K562 (cell line): ENCODE measurements around the gene SEC23A. TPM values are rescaled to one million over a fixed set of nuclear protein-coding genes. Genes with fewer than 3 reads are reported as not detected.

ENCODE experiments used
- ADNP ChIP-seq: fragments of 200-800 bp; sonication (Bioruptor generic); IDR thresholded peaks from 2 replicates; pipeline ENCODE4 v1.6.1; 2016; ENCODE audit warnings: missing genetic modification characterization, missing compliant biosample characterization
- ARID4B ChIP-seq: sonication (generic); formaldehyde crosslinking; IDR thresholded peaks from 2 replicates; pipeline ENCODE4 v1.8.0; 2022; ENCODE audit warnings: mild to moderate bottlenecking, missing genetic modification reagents
- BRD4 ChIP-seq: fragments of 200-600 bp; sonication (generic); IDR thresholded peaks from 2 replicates; pipeline ENCODE4 v1.6.1; 2017; ENCODE audit warnings: inconsistent platforms
- CREM ChIP-seq: IDR thresholded peaks from 2 replicates; pipeline ENCODE4 v1.6.1; 2014; ENCODE audit warnings: antibody characterized with exemption, low read depth
- E2F5 ChIP-seq: sonication (generic); formaldehyde crosslinking; IDR thresholded peaks from 2 replicates; pipeline ENCODE4 v1.8.0; 2022; ENCODE audit warnings: mild to moderate bottlenecking, missing genetic modification reagents
- FOXK2 ChIP-seq, 2 experiments: fragments of 450-650 bp; IDR thresholded peaks in 1 of 2; conservative IDR thresholded peaks in 1 of 2; 2 replicates each; pipeline ENCODE4 v1.6.1; 2016; ENCODE audit warnings: low read depth in 2 of 2, mild to moderate bottlenecking in 1 of 2
- HLTF ChIP-seq: fragments of 450-650 bp; IDR thresholded peaks from 2 replicates; pipeline ENCODE4 v1.6.1; 2016
- HMBOX1 ChIP-seq: sonication (generic); IDR thresholded peaks from 2 replicates; pipeline ENCODE4 v1.6.1; 2016
- HSF4 ChIP-seq: fragments of 250-450 bp; sonication (Bioruptor Pico); IDR thresholded peaks from 2 replicates; pipeline ENCODE4 v2.1.2; 2022; ENCODE audit warnings: mild to moderate bottlenecking, moderate library complexity, borderline replicate concordance
- JUND ChIP-seq, 2 experiments: IDR thresholded peaks; 2 replicates in 1 of 2; 3 replicates in 1 of 2; pipeline ENCODE4 v1.6.1; 2011; ENCODE audit warnings: borderline replicate concordance in 2 of 2, low read depth in 2 of 2, low read length in 2 of 2, improper control_type of control experiment in 1 of 2, missing biosample characterization in 1 of 2, missing genetic modification characterization in 1 of 2, missing genetic modification reagents in 1 of 2
- KLF16 ChIP-seq: IDR thresholded peaks from 2 replicates; pipeline ENCODE4 v1.6.1; 2016; ENCODE audit warnings: antibody characterized with exemption
- PCBP1 ChIP-seq: fragments of 200-400 bp; formaldehyde crosslinking; IDR thresholded peaks from 2 replicates; pipeline ENCODE4 v1.6.1; 2018; ENCODE audit warnings: mild to moderate bottlenecking, low read depth, low read length; ENCODE audit not compliant: poor library complexity, severe bottlenecking
- PML ChIP-seq: IDR thresholded peaks from 2 replicates; pipeline ENCODE4 v1.6.1; 2012; ENCODE audit warnings: low read length, inconsistent platforms
- RAD21 ChIP-seq, 2 experiments: fragments of 250-450 bp in 1 of 2; fragments of 450-650 bp in 1 of 2; sonication (Bioruptor Pico) in 1 of 2; formaldehyde crosslinking in 1 of 2; IDR thresholded peaks in 1 of 2; conservative IDR thresholded peaks in 1 of 2; 2 replicates each; pipeline versions ENCODE4 v1.4.0 to v1.8.0; 2020 to 2022; ENCODE audit warnings: mild to moderate bottlenecking in 2 of 2, moderate library complexity in 1 of 2
- SIX5 ChIP-seq, 2 experiments: IDR thresholded peaks; 2 replicates each; pipeline ENCODE4 v1.6.1; 2011; ENCODE audit warnings: low read length in 2 of 2, borderline replicate concordance in 1 of 2, low read depth in 1 of 2, mild to moderate bottlenecking in 1 of 2, moderate library complexity in 1 of 2; ENCODE audit not compliant: insufficient read depth in 1 of 2
- SMAD3 ChIP-seq: fragments of 450-650 bp; formaldehyde crosslinking; conservative IDR thresholded peaks from 2 replicates; pipeline ENCODE4 v1.4.0; 2020; ENCODE audit warnings: mild to moderate bottlenecking
- SMARCA4 ChIP-seq: fragments of 450-650 bp; IDR thresholded peaks from 2 replicates; pipeline ENCODE4 v1.6.1; 2016
- SMARCE1 ChIP-seq: fragments of 450-650 bp; IDR thresholded peaks from 2 replicates; pipeline ENCODE4 v1.7.1; 2016; ENCODE audit warnings: mild to moderate bottlenecking
- TBL1XR1 ChIP-seq, 2 experiments: IDR thresholded peaks; 2 replicates each; pipeline ENCODE4 v1.6.1; 2012; ENCODE audit warnings: improper control_type of control experiment in 2 of 2, low read length in 2 of 2, mild to moderate bottlenecking in 1 of 2
- THRA ChIP-seq: fragments of 450-650 bp; IDR thresholded peaks from 2 replicates; pipeline ENCODE4 v1.6.1; 2017; ENCODE audit warnings: mild to moderate bottlenecking, moderate library complexity
- ZEB2 ChIP-seq: fragments of 450-650 bp; IDR thresholded peaks from 2 replicates; pipeline ENCODE4 v1.6.1; 2016
- polyA plus RNA-seq, 8 experiments: library from polyadenylated mRNA; depleted of rRNA in 4 of 8; stranded (reverse) in 5 of 8; unstranded in 3 of 8; fragments of >200 nt; fragmentation: Nextera tagmentation in 2 of 8; fragmentation: Illumina TruSeq in 1 of 8; extraction: Ambion mirVana in 2 of 8; extraction: Trizol in 1 of 8; gene quantifications; 2 replicates each; pipeline versions ENCODE4 v1.2.1 to v1.2.3, GENCODE V29; 2011 to 2014; ENCODE audit warnings: inconsistent platforms in 1 of 8, missing spikeins in 1 of 8
- total RNA-seq, 7 experiments: library from RNA; depleted of rRNA in 6 of 7; stranded (reverse); fragments of >200 nt in 6 of 7; fragmentation: Illumina TruSeq in 2 of 7; extraction: Trizol in 2 of 7; gene quantifications; 2 replicates each; pipeline versions ENCODE4 v1.2.1 to v1.2.3, GENCODE V29; 2011 to 2021; ENCODE audit warnings: low replicate concordance in 1 of 7

Gene SEC23A
- total and polyA plus RNA-seq, 9 of the 15 experiments (the other 6 are each of a cell fraction or from before 2014, with no cell fraction given), result 5.5 to 47.0 (median 14.5) TPM

GRCh38 chr14:39145266-39145966 is 42.4 kb upstream of the SEC23A start (continued):
- no peak for TF ChIP-seq ARID4B
- no peak for TF ChIP-seq HSF4 (CRISPR knock-in tag)
- peak; percentile 79 to 80 for TF ChIP-seq FOXK2 (conservative IDR thresholded peaks at IDR 0.05 in 1 of 2, IDR thresholded peaks at IDR 0.05 in 1 of 2; ENCODE audit: low read depth in 2 of 2)
- TF ChIP-seq RAD21 (CRISPR knock-in tag; conservative IDR thresholded peaks at IDR 0.05 in 1 of 2, IDR thresholded peaks at IDR 0.05 in 1 of 2), result 0 out of 4 replicates have a peak, but pooled peaks of 1 of the 2 experiments have one; percentile 17
- TF ChIP-seq SMARCA4, result peak; percentile 92
- TF ChIP-seq SIX5 (IDR thresholded peaks at IDR 0.05; ENCODE audit: borderline replicate concordance in 1 of 2, insufficient read depth in 1 of 2, low read depth in 1 of 2, low read length in 2 of 2), result no peak
- no peak for TF ChIP-seq ADNP (tag)
- TF ChIP-seq TBL1XR1 (IDR thresholded peaks at IDR 0.05; ENCODE audit: low read length in 2 of 2), result peak in 1 of 2 experiments; percentile 51; a peak in 1 of 4 replicates
- TF ChIP-seq JUND (IDR thresholded peaks at IDR 0.05; ENCODE audit: borderline replicate concordance, low read depth, low read length), result peak; percentile 64; the same call in 1 of the 2 replicates
- peak; percentile 59; the same call in 1 of the 3 replicates for TF ChIP-seq JUND (tag; IDR thresholded peaks at IDR 0.05; ENCODE audit: borderline replicate concordance, low read depth, low read length)
- 0 out of 2 replicates have a peak, but pooled peaks have one; percentile 64 for TF ChIP-seq ZEB2
- peak; percentile 85 for TF ChIP-seq SMARCE1
- 0 out of 2 replicates have a peak, but pooled peaks have one; percentile 43 for TF ChIP-seq PML
- TF ChIP-seq HMBOX1, result peak; percentile 37; the same call in 1 of the 2 replicates
- peak; percentile 68 for TF ChIP-seq CREM
- TF ChIP-seq KLF16, result peak; percentile 6; the same call in 1 of the 2 replicates
- no peak for TF ChIP-seq PCBP1
- no peak for TF ChIP-seq HLTF
- peak; percentile 73 for TF ChIP-seq THRA
- no peak for TF ChIP-seq BRD4
- no peak for TF ChIP-seq E2F5 (CRISPR knock-in tag)
- TF ChIP-seq SMAD3, result no peak
